Activated naive CD4-positive, alpha-beta T cell treated with anti-CD3 and anti-CD28 coated beads, Interleukin-2, amount 10 ng/mL, durations not matched to agents 7 days and 5 days (primary cell): ENCODE results near the gene EEIG1.

ENCODE experiments used
- CTCF ChIA-PET: fragments of 350-600 bp; sonication (Branson Sonifier 250); formaldehyde crosslinking; loops from one replicate; lab custom pipeline; 2021; ENCODE audit warnings: antibody characterized with exemption; lab: Charles Lee
- DNase-seq: peaks from one replicate; pipeline ENCODE4 v3.0.0-alpha.2; 2020
- H3K27ac Mint-ChIP-seq: one replicate; pipeline ENCODE4 v1.8.0; 2021; ENCODE audit warnings: mild to moderate bottlenecking, moderate library complexity, mixed read lengths
- H3K27me3 Mint-ChIP-seq: one replicate; pipeline ENCODE4 v1.8.0; 2021; ENCODE audit warnings: mild to moderate bottlenecking, mixed read lengths
- H3K36me3 Mint-ChIP-seq: one replicate; pipeline ENCODE4 v1.8.0; 2021; ENCODE audit warnings: mixed read lengths
- H3K4me1 Mint-ChIP-seq: one replicate; pipeline ENCODE4 v1.8.0; 2021; ENCODE audit warnings: mixed read lengths
- H3K4me3 Mint-ChIP-seq: one replicate; pipeline ENCODE4 v1.8.0; 2021; ENCODE audit warnings: mild to moderate bottlenecking, moderate library complexity, mixed read lengths
- H3K9me3 Mint-ChIP-seq: one replicate; pipeline ENCODE4 v1.8.0; 2021; ENCODE audit warnings: mixed read lengths

The EEIG1 gene

DNA sequence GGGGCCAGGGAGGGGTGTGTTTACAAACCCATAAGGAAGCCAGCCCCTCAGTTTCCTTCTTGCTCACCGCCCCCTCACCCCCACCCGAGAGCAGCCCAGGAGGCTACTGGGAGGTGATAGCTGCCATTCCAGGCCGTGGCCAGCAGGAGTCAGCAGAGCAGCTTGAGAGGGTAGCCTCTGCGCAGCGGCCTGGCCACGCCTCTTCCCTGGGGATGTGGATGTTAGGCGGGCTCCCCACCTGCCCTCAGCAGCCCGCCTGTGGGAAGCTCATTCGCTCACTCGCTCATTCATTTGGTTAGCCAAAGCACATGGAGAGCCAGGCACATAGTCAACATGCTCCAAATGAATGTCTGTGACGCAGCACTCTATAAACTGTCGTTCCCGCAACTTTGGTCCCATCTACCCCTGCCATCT, 37.1 kb downstream of the EEIG1 start:
- Mint-ChIP-seq H3K36me3 (peaks cover 73% of the 10 kb centered on the region), H3K9me3 (no peaks in the 10 kb centered on the region), H3K4me3 (no peak overlapping the region), H3K4me1 (peaks cover 47% of the 10 kb centered on the region), H3K27me3 (peaks cover 3% of the 10 kb centered on the region), H3K27ac (peak overlapping the region; percentile 86)
- CTCF ChIA-PET = interaction anchor here (0.5 to 7.0 kb wide), 24 partner anchors 10 to 174 kb away, joined by 3 to 170 read pairs (median 5); no protein-coding TSS in a partner anchor
- DNase-seq = peak; percentile 87

DNA sequence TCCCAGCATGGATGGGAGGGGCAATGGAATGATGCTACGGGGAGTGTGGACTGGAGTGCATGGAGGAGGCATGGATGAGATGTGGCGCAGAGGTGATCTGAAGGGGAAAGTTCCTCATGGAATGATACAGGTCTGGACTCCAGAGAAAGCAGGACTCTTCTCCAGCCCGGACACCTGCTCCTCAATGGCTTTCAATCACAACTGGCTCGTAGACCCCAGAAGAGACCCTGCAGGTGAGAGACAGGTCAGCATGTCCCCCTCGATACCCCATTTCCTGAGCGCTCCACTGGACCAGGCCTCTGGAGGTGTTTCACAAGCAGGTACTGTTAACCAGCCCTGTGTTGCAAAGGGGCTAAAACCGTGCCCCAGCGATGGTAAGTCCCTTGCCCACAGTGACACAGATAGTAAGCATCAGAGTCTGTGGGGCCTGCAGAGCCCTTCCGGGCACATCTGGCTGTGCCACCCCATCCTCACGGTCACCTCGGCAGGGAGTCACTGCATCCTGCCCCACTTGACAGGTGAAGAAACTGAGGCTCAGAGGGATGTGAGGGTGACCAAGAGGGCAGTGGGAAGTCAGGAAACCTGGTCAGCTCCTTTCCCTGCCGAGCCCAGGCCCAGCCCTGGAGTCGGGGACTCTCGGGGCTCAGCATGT, 37.7 kb downstream of the EEIG1 start:
- DNase-seq = no peak
- CTCF ChIA-PET = interaction anchor here (0.7 to 7.0 kb wide), 21 partner anchors 11 to 175 kb away, joined by 3 to 170 read pairs (median 6); no protein-coding TSS in a partner anchor
- H3K9me3 Mint-ChIP-seq = no peaks in the 10 kb centered on the region
- peaks cover 3% of the 10 kb centered on the region for H3K27me3 Mint-ChIP-seq
- no peak overlapping the region for H3K4me3 Mint-ChIP-seq
- peaks cover 47% of the 10 kb centered on the region for H3K4me1 Mint-ChIP-seq
- H3K27ac Mint-ChIP-seq = peak overlapping the region; percentile 86
- H3K36me3 Mint-ChIP-seq = peaks cover 73% of the 10 kb centered on the region

DNA sequence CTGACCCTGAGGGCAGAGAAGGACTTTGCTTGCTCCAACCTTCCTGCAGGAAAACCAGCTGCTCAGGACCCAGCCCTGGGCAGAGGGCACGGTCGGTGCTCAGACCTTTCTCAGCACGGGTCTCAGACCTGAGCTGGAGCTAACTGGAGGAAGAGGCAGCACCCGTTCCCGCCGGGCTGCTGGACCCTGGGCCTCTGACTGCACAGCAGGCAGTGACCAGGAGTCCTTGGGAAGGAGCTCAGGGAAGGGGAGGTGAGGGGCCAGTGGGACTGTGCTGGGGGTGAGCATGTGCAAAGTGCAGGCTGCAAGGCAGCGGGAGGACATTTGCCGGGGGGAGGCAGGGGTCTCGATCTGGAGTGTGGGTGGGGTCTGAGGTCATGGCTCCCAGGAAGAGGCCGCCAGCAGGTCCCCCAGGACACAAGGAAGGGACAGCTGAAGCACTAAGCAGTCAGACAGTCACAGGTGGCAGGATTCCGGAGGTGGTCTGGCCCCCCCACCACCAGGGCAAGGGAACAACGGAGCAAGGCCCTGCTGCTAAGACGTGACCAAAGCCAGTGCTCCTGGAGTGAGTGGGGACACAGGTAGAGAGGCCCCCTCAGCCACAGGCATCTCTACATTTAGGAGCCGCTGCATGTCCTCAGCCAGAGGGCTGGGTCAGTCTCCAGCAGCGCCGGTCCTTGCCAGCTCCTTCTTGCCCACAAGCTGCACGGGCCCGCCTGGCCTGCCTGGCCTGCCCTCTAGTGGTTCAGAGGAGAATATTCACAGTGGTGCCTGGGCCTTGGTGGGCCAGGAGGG, 38.4 kb downstream of the EEIG1 start:
- H3K9me3 Mint-ChIP-seq = no peaks in the 10 kb centered on the region
- no peak overlapping the region for H3K27ac Mint-ChIP-seq
- no peak overlapping the region for H3K4me3 Mint-ChIP-seq
- CTCF ChIA-PET = interaction anchor here (0.6 to 7.0 kb wide), 17 partner anchors 10 to 175 kb away, joined by 3 to 170 read pairs (median 8); no protein-coding TSS in a partner anchor
- H3K27me3 Mint-ChIP-seq = peaks cover 10% of the 10 kb centered on the region
- DNase-seq = peak; percentile 57
- peaks cover 46% of the 10 kb centered on the region for H3K4me1 Mint-ChIP-seq
- H3K36me3 Mint-ChIP-seq = peaks cover 70% of the 10 kb centered on the region

DNA sequence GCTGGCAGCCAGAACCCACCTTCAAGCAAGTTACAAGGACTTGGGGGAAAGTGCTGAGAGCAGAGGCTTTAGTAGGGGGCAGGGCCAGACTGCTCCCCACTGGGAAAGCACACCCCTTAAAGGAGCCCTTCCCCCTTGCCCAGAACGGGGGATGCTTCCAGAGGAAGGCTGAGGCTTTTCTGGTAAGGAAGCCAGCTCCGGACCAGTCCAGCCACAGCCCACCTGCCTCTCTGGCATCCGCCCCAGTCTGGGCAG, 38.9 kb downstream of the EEIG1 start:
- Mint-ChIP-seq H3K27ac (peak overlapping the region; percentile 62), H3K36me3 (peaks cover 69% of the 10 kb centered on the region), H3K27me3 (peaks cover 13% of the 10 kb centered on the region), H3K4me1 (peaks cover 47% of the 10 kb centered on the region), H3K9me3 (no peaks in the 10 kb centered on the region), H3K4me3 (no peak overlapping the region)
- no peak for DNase-seq
- CTCF ChIA-PET = interaction anchor here (1.2 to 7.0 kb wide), 12 partner anchors 9 to 176 kb away, joined by 4 to 170 read pairs (median 10); no protein-coding TSS in a partner anchor

DNA sequence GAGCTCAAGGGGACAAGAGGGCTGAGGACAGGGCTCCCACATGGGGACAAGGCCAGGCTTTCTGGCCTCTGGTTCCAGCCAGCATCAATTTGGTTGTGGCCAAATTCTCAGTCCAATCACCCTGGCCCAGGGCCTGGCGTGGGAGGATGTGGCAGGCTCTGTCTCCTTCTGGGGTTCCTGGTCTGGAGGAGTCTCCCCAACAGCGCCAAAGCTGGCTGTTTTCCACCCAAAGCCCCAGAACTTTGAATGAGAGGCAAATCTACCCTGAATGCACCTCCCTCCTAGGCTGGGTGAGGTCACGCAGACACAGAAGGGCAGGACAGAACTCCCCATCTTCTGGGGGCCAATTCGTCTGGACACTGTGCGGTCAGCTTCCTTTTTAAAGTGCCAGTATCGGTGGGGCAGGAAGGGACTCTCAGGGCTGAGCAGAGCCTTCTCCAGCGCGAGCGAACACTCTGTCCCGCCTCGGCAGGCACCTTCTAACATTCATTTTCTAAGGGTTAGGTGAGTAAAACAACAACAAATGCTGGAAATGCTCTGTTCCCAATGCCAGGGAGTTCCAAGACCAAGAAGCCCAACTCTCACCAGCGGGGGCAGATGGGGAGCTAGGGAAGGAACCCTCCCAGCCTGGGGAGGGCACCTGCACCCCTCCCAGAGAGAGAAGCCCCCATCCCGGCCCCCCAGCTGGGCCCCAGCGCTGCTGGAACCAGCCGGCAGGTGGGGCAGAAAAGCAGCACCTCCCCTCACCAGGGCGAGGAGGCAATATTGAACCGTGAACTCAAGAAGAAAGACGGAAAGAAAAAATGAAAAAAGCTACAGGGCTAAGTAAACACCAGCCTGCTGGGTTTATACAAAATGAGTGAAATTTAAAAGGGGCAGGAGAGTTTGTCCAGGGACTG, 39.5 kb downstream of the EEIG1 start:
- H3K9me3 Mint-ChIP-seq = no peaks in the 10 kb centered on the region
- DNase-seq = no peak
- CTCF ChIA-PET = interaction anchor here (1.2 to 7.0 kb wide), 13 partner anchors 9 to 176 kb away, joined by 3 to 170 read pairs (median 9); no protein-coding TSS in a partner anchor
- peaks cover 53% of the 10 kb centered on the region for H3K4me1 Mint-ChIP-seq
- H3K27ac Mint-ChIP-seq = peak overlapping the region; percentile 62
- no peak overlapping the region for H3K4me3 Mint-ChIP-seq
- peaks cover 13% of the 10 kb centered on the region for H3K27me3 Mint-ChIP-seq
- H3K36me3 Mint-ChIP-seq = peaks cover 68% of the 10 kb centered on the region

DNA sequence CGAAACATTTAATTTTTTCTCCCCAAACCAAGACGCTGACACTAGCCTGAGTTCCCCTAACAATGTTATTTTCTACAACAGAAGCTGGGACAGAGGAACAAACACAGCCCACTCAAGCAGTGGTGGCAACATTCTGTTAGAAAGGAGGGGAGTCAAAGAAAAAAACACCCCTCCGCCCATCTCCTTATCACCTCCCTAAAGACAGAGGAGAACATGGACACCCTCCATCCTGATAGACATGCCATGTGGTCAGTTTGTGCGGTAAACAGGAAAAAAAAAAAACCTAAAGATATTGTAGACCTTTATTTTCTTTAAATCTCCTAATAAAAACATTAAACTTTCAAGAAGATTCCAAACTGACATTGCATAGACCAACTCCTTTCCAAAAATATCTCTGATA, 40.2 kb downstream of the EEIG1 start:
- Mint-ChIP-seq H3K4me1 (peaks cover 58% of the 10 kb centered on the region), H3K9me3 (no peaks in the 10 kb centered on the region), H3K4me3 (no peak overlapping the region), H3K27me3 (peaks cover 13% of the 10 kb centered on the region), H3K36me3 (peaks cover 71% of the 10 kb centered on the region), H3K27ac (peak overlapping the region; percentile 67)
- CTCF ChIA-PET = interaction anchor here (1.2 to 7.0 kb wide), 6 partner anchors 8 to 177 kb away, joined by 3 to 170 read pairs (median 10); no protein-coding TSS in a partner anchor
- DNase-seq = no peak

DNA sequence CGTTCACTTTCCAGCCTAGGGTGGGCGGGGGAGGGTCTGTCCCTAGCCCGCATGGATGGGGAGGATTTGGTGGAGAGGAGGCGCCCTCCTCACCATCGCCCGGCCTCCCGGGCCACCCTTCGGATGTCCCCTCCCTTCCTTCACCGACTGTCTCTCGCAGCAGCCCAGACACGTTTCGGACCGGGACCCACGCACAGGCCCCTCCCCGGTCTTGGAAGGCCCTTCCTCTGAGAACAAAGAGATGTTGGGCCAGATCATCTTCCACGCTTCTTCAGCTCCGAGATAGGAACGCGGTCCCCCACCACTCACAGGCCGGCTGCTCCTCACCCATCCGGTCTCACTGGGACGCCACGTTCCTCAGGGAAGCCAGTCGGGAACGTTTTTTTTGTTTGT, 42.5 kb downstream of the EEIG1 start:
- Mint-ChIP-seq H3K4me1 (peaks cover 54% of the 10 kb centered on the region), H3K27me3 (peaks cover 14% of the 10 kb centered on the region), H3K9me3 (no peaks in the 10 kb centered on the region), H3K4me3 (peak overlapping the region; percentile 87), H3K27ac (peak overlapping the region; percentile 91), H3K36me3 (peaks cover 58% of the 10 kb centered on the region)
- CTCF ChIA-PET = interaction anchor here (4.9 kb wide), 1 partner anchor 96 kb away, joined by 34 read pairs; no protein-coding TSS in a partner anchor
- DNase-seq = peak; percentile 50

DNA sequence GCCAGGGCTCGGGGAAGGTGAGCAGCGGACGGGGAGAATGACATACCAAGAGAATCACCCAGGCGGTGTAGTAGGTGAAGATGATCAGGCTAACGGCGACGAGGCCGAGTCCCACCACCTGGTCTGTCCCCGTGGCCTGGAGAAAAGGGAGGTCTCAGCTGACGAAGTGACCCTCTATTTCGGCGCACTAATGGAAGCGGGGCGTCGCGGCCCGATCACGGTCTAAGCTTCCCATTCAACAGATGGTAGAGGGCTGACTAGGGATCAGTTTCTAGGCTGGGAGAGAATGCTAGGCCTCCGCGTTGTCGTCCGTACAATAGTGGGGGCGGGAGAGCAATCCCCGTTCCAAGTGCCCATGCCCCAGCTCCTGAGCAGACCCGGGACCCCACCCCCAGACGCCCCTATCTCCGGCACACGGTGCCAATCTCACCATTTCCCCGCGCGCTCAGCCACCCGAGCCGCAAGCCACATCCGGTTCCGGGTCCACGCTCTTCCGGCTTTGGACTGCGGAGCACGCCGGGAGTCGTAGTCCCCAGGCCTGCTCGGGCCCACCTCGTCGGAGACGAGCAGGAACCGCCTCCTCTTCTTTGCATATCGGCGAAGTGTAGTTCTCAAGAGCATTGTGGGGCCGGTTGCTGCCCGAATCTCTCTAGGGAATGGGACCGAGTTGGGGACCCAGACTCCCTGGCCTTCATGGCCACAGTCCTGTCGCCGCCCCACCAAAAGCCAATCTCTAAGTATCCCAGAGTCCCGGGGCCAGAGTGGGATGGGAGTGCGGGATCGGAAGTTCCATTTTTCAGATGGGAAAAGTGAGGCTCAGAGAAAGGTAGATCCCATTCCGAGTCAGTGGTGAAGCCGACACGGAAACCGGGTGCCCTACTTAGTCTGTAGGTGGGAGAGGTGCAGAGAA, 43.1 kb downstream of the EEIG1 start, which contains the start of gene DPM2:
Gene DPM2, minus strand, starts transcription at position 467 of the 910 bp plus-strand sequence. Its CDS starts 34 bp downstream, at position 433.
- peak within 1 kb of the TSS; percentile 87 for H3K4me3 Mint-ChIP-seq
- CTCF ChIA-PET = interaction anchor here (0.6 to 4.9 kb wide), 2 partner anchors 97 to 165 kb away, joined by 3 to 34 read pairs; no protein-coding TSS in a partner anchor
- no peaks in the 10 kb centered on the region for H3K9me3 Mint-ChIP-seq

DNA sequence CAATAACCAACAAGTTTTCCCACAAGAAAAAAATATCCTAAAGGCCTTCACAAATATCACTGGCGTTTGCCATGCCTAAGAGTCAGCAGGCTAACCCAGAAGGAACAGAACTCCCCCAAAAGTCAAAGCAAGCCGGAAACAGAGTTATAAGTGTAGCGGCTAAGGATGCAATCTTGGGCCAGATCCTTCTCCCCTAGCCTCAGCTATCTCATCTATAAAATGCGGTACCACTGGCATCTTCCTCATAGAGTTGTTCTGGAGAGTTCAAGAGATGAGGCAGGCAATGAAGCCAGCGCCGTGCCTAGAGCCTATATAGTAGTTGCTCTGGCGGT, 43.8 kb downstream of the EEIG1 start:
- Mint-ChIP-seq H3K27ac (peak overlapping the region; percentile 91), H3K4me3 (peak overlapping the region; percentile 87), H3K36me3 (peaks cover 52% of the 10 kb centered on the region), H3K4me1 (peaks cover 55% of the 10 kb centered on the region), H3K9me3 (no peaks in the 10 kb centered on the region), H3K27me3 (peaks cover 14% of the 10 kb centered on the region)
- no peak for DNase-seq
- CTCF ChIA-PET = interaction anchor here (0.6 to 4.9 kb wide), 2 partner anchors 98 to 166 kb away, joined by 3 to 34 read pairs; no protein-coding TSS in a partner anchor

More for the DNA sequence above, 43.1 kb downstream of the EEIG1 start, which contains the start of gene DPM2:
- H3K27ac Mint-ChIP-seq = peak within 1 kb of the TSS; percentile 91
- H3K36me3 Mint-ChIP-seq = peaks cover 57% of the 10 kb centered on the region
- H3K4me1 Mint-ChIP-seq = peaks cover 55% of the 10 kb centered on the region
- H3K27me3 Mint-ChIP-seq = peaks cover 14% of the 10 kb centered on the region
- peak; percentile 93 for DNase-seq

DNA sequence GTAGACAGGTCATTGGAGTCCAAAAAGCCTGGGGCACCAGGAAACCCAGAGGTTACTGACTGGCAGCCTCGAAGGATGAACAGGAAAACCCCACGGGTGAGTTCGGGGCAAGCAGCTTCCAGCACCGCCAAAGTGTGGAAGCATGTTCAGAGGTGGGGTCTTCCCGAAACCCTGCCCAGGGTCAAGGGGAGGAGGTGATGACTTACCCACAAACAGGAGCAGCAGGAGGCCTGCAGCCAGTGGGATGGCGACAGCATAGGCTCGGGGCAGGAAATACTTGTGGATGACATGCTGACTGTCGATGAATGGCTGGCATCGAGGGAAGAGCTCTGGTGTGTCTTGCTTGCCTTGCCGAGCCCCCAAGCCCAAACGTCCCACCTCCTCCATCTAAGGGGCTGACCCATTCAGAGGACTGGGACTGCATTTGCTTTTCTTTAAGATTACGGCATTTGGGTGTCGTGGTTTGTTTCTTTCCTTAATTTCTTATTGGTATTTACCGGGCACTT, 44.4 kb downstream of the EEIG1 start:
- H3K4me1 Mint-ChIP-seq = peaks cover 57% of the 10 kb centered on the region
- peaks cover 47% of the 10 kb centered on the region for H3K36me3 Mint-ChIP-seq
- CTCF ChIA-PET = interaction anchor here (0.6 to 4.9 kb wide), 2 partner anchors 98 to 166 kb away, joined by 3 to 34 read pairs; no protein-coding TSS in a partner anchor
- DNase-seq = no peak
- peak overlapping the region; percentile 91 for H3K27ac Mint-ChIP-seq
- peak overlapping the region; percentile 87 for H3K4me3 Mint-ChIP-seq
- H3K9me3 Mint-ChIP-seq = no peaks in the 10 kb centered on the region
- peaks cover 20% of the 10 kb centered on the region for H3K27me3 Mint-ChIP-seq

DNA sequence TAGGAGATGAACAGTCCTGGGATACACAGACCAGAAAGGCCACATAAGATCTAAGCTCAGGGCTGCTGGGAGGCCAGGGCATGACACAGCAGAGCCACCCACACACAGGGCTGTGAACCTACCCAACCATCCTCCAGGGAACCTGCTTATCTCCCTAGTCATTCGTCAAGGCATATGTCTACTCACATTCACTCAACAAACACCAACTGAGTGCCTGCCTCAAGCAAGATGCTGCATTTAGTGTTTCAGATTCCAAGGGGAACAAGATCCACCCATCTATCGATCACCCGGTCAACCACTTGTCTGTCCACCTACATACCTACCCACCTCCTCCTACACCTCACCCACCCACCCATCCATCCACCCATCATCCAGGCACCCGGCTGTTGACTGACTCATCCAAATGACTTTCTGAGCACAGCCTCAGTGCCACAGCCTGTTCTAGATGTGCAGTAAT, 45.0 kb downstream of the EEIG1 start:
- Mint-ChIP-seq H3K9me3 (no peaks in the 10 kb centered on the region), H3K27ac (peak overlapping the region; percentile 43), H3K4me3 (peak overlapping the region; percentile 87), H3K4me1 (peaks cover 62% of the 10 kb centered on the region), H3K27me3 (peaks cover 25% of the 10 kb centered on the region), H3K36me3 (peaks cover 41% of the 10 kb centered on the region)
- CTCF ChIA-PET = interaction anchor here (0.7 to 4.9 kb wide), 3 partner anchors 45 to 182 kb away, joined by 3 to 34 read pairs (median 3); partner anchors contain the start of gene EEIG1
- no peak for DNase-seq

DNA sequence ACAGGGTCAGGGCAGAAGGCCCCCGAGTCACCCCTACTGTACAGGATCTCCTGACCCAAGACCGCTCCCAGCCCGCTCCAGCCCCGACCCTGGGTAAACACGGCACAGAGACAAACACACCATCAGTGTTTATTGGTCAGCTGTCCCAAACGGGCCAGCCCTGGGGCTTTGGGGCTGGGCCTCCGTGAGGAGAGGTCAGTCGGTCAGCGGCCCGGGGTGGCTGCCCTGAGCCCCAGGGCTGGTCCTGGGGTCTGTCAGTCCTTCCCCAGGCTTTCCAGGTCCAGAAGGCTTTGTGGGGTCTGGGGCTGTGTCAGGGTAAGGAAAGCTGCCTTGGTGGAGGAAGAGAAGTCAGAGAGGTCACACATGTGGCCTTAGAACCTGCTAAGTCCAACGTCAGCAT, 45.8 kb downstream of the EEIG1 start:
- H3K36me3 Mint-ChIP-seq = peaks cover 33% of the 10 kb centered on the region
- no peaks in the 10 kb centered on the region for H3K9me3 Mint-ChIP-seq
- CTCF ChIA-PET = interaction anchor here (0.7 to 4.9 kb wide), 4 partner anchors 45 to 183 kb away, joined by 3 to 34 read pairs (median 3); partner anchors contain the start of gene EEIG1
- H3K27me3 Mint-ChIP-seq = peaks cover 27% of the 10 kb centered on the region
- peak overlapping the region; percentile 31 for H3K4me3 Mint-ChIP-seq
- H3K27ac Mint-ChIP-seq = no peak overlapping the region
- no peak for DNase-seq
- peaks cover 61% of the 10 kb centered on the region for H3K4me1 Mint-ChIP-seq
